Liver (tissue), 9 donors: Measurements from ENCODE around the gene DIP2B. TPM values are rescaled to one million over a fixed set of nuclear protein-coding genes. Genes with fewer than 3 reads are reported as not detected.

Source experiments
- DNase-seq: peaks from one replicate; pipeline ENCODE4 v3.0.0-alpha.2; 2017; ENCODE audit warnings: low spot score
- H3K27ac ChIP-seq, 2 donors: one replicate each; pipeline ENCODE4 v1.7.0; 2013; ENCODE audit warnings: inconsistent platforms in 2 of 2, low read length in 2 of 2, control low read depth in 1 of 2, low read depth in 1 of 2, mild to moderate bottlenecking in 1 of 2
- H3K27me3 ChIP-seq, 4 donors: one replicate each; pipeline versions ENCODE4 v1.6.1 to v1.7.0; 2013; ENCODE audit warnings: low read length in 3 of 4, inconsistent platforms in 1 of 4, mild to moderate bottlenecking in 1 of 4, moderate library complexity in 1 of 4; ENCODE audit not compliant: control insufficient read depth in 4 of 4, insufficient read depth in 4 of 4
- H3K36me3 ChIP-seq, 4 donors: one replicate each; pipeline versions ENCODE4 v1.6.1 to v1.7.0; 2013; ENCODE audit warnings: low read length in 3 of 4, mild to moderate bottlenecking in 3 of 4, low read depth in 1 of 4, moderate library complexity in 1 of 4; ENCODE audit not compliant: control insufficient read depth in 4 of 4, insufficient read depth in 3 of 4
- H3K4me1 ChIP-seq, 4 donors: one replicate each; pipeline versions ENCODE4 v1.6.1 to v1.7.0; 2013; ENCODE audit warnings: low read length in 3 of 4, mild to moderate bottlenecking in 3 of 4, moderate library complexity in 1 of 4; ENCODE audit not compliant: control insufficient read depth in 4 of 4, insufficient read depth in 4 of 4
- H3K4me3 ChIP-seq, 3 donors: one replicate each; pipeline versions ENCODE4 v1.6.1 to v1.7.0; 2013; ENCODE audit warnings: low read length in 3 of 3, control low read depth in 1 of 3, low read depth in 1 of 3, mild to moderate bottlenecking in 1 of 3
- H3K9ac ChIP-seq, 2 donors: one replicate each; pipeline ENCODE4 v1.7.0; 2013; ENCODE audit warnings: low read length in 2 of 2, mild to moderate bottlenecking in 2 of 2, moderate library complexity in 2 of 2, control low read depth in 1 of 2, low read depth in 1 of 2
- H3K9me3 ChIP-seq, 4 donors: one replicate each; pipeline versions ENCODE4 v1.6.1 to v1.7.0; 2013; ENCODE audit warnings: low read length in 3 of 4; ENCODE audit not compliant: control insufficient read depth in 4 of 4
- EGR1 ChIP-seq, 2 donors: IDR thresholded peaks; 2 replicates each; pipeline ENCODE4 v1.6.1; 2016 to 2018; ENCODE audit warnings: antibody characterized with exemption in 2 of 2, low read depth in 2 of 2
- FOXA1 ChIP-seq: IDR thresholded peaks from 2 replicates; pipeline ENCODE4 v1.6.1; 2016; ENCODE audit warnings: antibody characterized with exemption
- GABPA ChIP-seq, 2 donors: IDR thresholded peaks in 1 of 2; conservative IDR thresholded peaks in 1 of 2; 2 replicates each; pipeline ENCODE4 v1.6.1; 2016; ENCODE audit warnings: antibody characterized with exemption in 2 of 2, mild to moderate bottlenecking in 1 of 2, moderate library complexity in 1 of 2
- HNF4A ChIP-seq, 2 donors: conservative IDR thresholded peaks; 2 replicates each; pipeline ENCODE4 v1.6.1; 2016; ENCODE audit warnings: antibody characterized with exemption in 2 of 2, mild to moderate bottlenecking in 2 of 2
- HNF4G ChIP-seq: IDR thresholded peaks from 2 replicates; pipeline ENCODE4 v1.6.1; 2016; ENCODE audit warnings: antibody characterized with exemption
- JUND ChIP-seq, 2 donors: IDR thresholded peaks; 2 replicates each; pipeline ENCODE4 v1.6.1; 2016; ENCODE audit warnings: antibody characterized with exemption in 2 of 2
- NR2F2 ChIP-seq: IDR thresholded peaks from 2 replicates; pipeline ENCODE4 v1.6.1; 2016; ENCODE audit warnings: antibody characterized with exemption
- RAD21 ChIP-seq, 2 donors: IDR thresholded peaks; 2 replicates each; pipeline ENCODE4 v1.6.1; 2016; ENCODE audit warnings: antibody characterized with exemption in 2 of 2, mild to moderate bottlenecking in 2 of 2
- REST ChIP-seq: IDR thresholded peaks from 2 replicates; pipeline ENCODE4 v1.6.1; 2016; ENCODE audit warnings: antibody characterized with exemption, mild to moderate bottlenecking
- SP1 ChIP-seq: IDR thresholded peaks from 2 replicates; pipeline ENCODE4 v1.6.1; 2018; ENCODE audit warnings: antibody characterized with exemption, mild to moderate bottlenecking
- TAF1 ChIP-seq: conservative IDR thresholded peaks from 2 replicates; pipeline ENCODE4 v1.6.1; 2016; ENCODE audit warnings: antibody characterized with exemption, mild to moderate bottlenecking
- WGBS: extraction: QIAGEN DNeasy Blood & Tissue Kit; methylation state at CpG from one replicate; pipeline ENCODE4 v1.1.7; 2013; 5-methylcytosine and 5-hydroxymethylcytosine counted together
- polyA plus RNA-seq, 2 donors: library from polyadenylated mRNA; stranded (reverse) in 1 of 2; unstranded in 1 of 2; fragments of 200-250 nt in 1 of 2; fragments of >200 nt in 1 of 2; fragmentation: Nextera tagmentation in 1 of 2; extraction: Ambion mirVana in 1 of 2; gene quantifications; one replicate each; pipeline versions ENCODE4 v1.2.1 to v1.2.3, GENCODE V29; 2013 to 2015
- total RNA-seq, 2 donors: library from RNA; depleted of rRNA; stranded (reverse); fragments of >200 nt; gene quantifications; one replicate each; pipeline ENCODE4 v1.2.3, GENCODE V29; 2014
- TF ChIP-seq, protein P1 (sequence below): fragments of 150-350 bp; IDR thresholded peaks from 2 replicates; pipeline ENCODE4 v1.5.1; 2017; ENCODE audit warnings: improper control_type of control experiment, low read depth, low read length; ENCODE audit not compliant: missing input control
- donor health status: healthy.
- donor health status: healthy.
- donor health status: healthy.
- donor health status: healthy.
- donor health status: healthy.

The DIP2B gene
- total and polyA plus RNA-seq, 4 donors: 4.8 to 30.7 (median 13.8) TPM

- no peak for TF ChIP-seq REST
- Histone ChIP-seq H3K27ac (no peak overlapping the region), H3K36me3 (peaks cover 12 to 57% (median 41%) of the 10 kb centered on the region in 4 donors), H3K9me3 (no peaks in the 10 kb centered on the region), H3K27me3 (no peaks in the 10 kb centered on the region), H3K4me1 (peaks cover 0 to 17% (median 3%) of the 10 kb centered on the region in 4 donors), H3K4me3 (no peak overlapping the region), H3K9ac (no peak overlapping the region)
- no peak for DNase-seq
- WGBS: 93% methylated on average over 3 of the region's 3 CpGs
These were observed 215.3 kb downstream of the DIP2B start for GRCh38 chr12:50720085-50720484.

- Histone ChIP-seq H3K4me3 (no peak overlapping the region), H3K36me3 (peaks cover 12 to 60% (median 41%) of the 10 kb centered on the region in 4 donors), H3K27ac (no peak overlapping the region), H3K4me1 (peaks cover 0 to 17% (median 2%) of the 10 kb centered on the region in 4 donors), H3K9me3 (no peaks in the 10 kb centered on the region), H3K27me3 (no peaks in the 10 kb centered on the region), H3K9ac (no peak overlapping the region)
- WGBS: 94% methylated on average over 5 of the region's 5 CpGs
- no peak for TF ChIP-seq SP1
- no peak for TF ChIP-seq JUND (IDR thresholded peaks at IDR 0.05)
- no peak for TF ChIP-seq FOXA1
- no peak for TF ChIP-seq GABPA (IDR thresholded peaks at IDR 0.05 in 1 of 2, conservative IDR thresholded peaks at IDR 0.05 in 1 of 2)
- no peak for TF ChIP-seq NR2F2
- no peak for TF ChIP-seq REST
- no peak for TF ChIP-seq EGR1 (IDR thresholded peaks at IDR 0.05; ENCODE audit: low read depth in 2 of 2)
- no peak for TF ChIP-seq TAF1
- TF ChIP-seq RAD21 (IDR thresholded peaks at IDR 0.05): no peak
- no peak for TF ChIP-seq HNF4A (conservative IDR thresholded peaks at IDR 0.05)
- TF ChIP-seq HNF4G: no peak
- TF ChIP-seq, protein P1, sequence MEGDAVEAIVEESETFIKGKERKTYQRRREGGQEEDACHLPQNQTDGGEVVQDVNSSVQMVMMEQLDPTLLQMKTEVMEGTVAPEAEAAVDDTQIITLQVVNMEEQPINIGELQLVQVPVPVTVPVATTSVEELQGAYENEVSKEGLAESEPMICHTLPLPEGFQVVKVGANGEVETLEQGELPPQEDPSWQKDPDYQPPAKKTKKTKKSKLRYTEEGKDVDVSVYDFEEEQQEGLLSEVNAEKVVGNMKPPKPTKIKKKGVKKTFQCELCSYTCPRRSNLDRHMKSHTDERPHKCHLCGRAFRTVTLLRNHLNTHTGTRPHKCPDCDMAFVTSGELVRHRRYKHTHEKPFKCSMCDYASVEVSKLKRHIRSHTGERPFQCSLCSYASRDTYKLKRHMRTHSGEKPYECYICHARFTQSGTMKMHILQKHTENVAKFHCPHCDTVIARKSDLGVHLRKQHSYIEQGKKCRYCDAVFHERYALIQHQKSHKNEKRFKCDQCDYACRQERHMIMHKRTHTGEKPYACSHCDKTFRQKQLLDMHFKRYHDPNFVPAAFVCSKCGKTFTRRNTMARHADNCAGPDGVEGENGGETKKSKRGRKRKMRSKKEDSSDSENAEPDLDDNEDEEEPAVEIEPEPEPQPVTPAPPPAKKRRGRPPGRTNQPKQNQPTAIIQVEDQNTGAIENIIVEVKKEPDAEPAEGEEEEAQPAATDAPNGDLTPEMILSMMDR: no peak
- no peak for DNase-seq
These were observed 215.7 kb downstream of the DIP2B start for GRCh38 chr12:50720501-50720900.
